Neural cell (in vitro differentiated cells): ENCODE measurements around the gene PUSL1.

Experiments
- CTCF ChIP-seq: fragments of 450-650 bp; IDR thresholded peaks from 2 replicates; pipeline ENCODE4 v1.5.1; 2014; ENCODE audit warnings: antibody characterized with exemption, mild to moderate bottlenecking, moderate library complexity; ENCODE audit not compliant: poor library complexity, severe bottlenecking
- EP300 ChIP-seq: fragments of 450-650 bp; conservative IDR thresholded peaks from 2 replicates; pipeline ENCODE4 v1.6.1; 2014; ENCODE audit warnings: antibody characterized with exemption, mild to moderate bottlenecking, moderate library complexity; ENCODE audit not compliant: poor library complexity, severe bottlenecking
- EZH2 ChIP-seq: fragments of 200-600, 300-800 bp; shearing (Covaris generic), sonication (generic); IDR thresholded peaks from 2 replicates; pipeline ENCODE4 v1.6.1; 2014; ENCODE audit warnings: antibody characterized with exemption, low read length, borderline replicate concordance, mild to moderate bottlenecking; ENCODE audit not compliant: insufficient read depth, poor library complexity, severe bottlenecking
- POLR2AphosphoS5 ChIP-seq: IDR thresholded peaks from 2 replicates; pipeline ENCODE4 v1.6.1; 2012
- RAD21 ChIP-seq: fragments of 450-650 bp; conservative IDR thresholded peaks from 2 replicates; pipeline ENCODE4 v1.6.1; 2014; ENCODE audit warnings: antibody characterized with exemption, mild to moderate bottlenecking, moderate library complexity
- REST ChIP-seq: IDR thresholded peaks from 2 replicates; pipeline ENCODE4 v1.6.1; 2012; ENCODE audit warnings: borderline replicate concordance
- TAF1 ChIP-seq: IDR thresholded peaks from 2 replicates; pipeline ENCODE4 v1.6.1; 2012; ENCODE audit warnings: low read depth

GRCh38 chr1:1337793-1338147 is 29.4 kb downstream of the PUSL1 start:
- TF ChIP-seq REST, result no peak
- no peak for TF ChIP-seq CTCF
- TF ChIP-seq EP300, result no peak
- no peak for TF ChIP-seq POLR2AphosphoS5
- no peak for TF ChIP-seq RAD21
- no peak for TF ChIP-seq EZH2
- TF ChIP-seq TAF1, result no peak
